HL-60/S4 treated with phorbol 12-myristate 13-acetate at 8.2 ng/mL for 4 days and 3 days (cell line): ENCODE measurements around the gene BCO2.

Source experiments
- in situ Hi-C: fragments of 300-500 bp; cut with MboI; formaldehyde crosslinking; loops from 2 replicates; pipeline ENCODE4 v1.15.0; 2022; ENCODE audit warnings: low sequenced_read_pairs

BCO2 gene

DNA sequence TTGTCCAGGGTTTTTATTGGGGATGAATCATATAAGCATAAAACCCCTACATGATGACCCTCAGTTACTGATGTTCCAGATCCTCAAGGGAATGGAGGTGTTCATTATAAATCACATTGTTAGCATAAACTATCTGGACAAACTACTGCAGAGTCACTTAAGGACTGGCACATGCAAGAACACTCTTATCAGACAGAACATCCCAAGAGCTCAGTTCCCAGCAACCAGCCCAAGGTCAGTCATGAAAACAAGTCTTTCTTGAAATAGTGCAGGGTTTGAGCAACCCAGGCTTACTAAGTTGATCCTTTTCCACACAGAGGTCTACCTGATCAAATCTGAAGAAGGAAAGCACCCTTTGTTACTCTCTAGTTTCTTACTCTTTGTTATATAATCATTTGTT lies 37.4 kb downstream of the BCO2 start:
- in situ Hi-C loops, result no loop called here

DNA sequence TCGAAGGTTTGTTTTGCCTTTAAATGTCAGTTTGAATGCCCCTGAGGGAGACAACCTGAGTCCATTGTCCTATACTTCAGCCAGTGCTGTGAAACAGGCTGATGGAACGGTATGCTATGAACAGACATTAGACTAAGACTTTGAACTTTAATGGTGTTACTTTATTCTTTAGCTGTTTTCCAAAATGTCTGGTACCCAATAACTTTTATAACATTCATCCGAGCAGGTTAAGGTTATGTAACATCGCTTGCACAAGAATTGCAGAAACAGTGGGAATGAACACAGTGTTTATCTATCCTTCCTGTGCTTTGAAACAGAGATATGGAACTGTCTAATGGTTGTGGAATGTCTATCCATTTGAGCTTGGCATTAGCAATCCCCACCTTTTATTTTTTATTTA lies 38.4 kb downstream of the BCO2 start:
- in situ Hi-C loops, result no loop called here

DNA sequence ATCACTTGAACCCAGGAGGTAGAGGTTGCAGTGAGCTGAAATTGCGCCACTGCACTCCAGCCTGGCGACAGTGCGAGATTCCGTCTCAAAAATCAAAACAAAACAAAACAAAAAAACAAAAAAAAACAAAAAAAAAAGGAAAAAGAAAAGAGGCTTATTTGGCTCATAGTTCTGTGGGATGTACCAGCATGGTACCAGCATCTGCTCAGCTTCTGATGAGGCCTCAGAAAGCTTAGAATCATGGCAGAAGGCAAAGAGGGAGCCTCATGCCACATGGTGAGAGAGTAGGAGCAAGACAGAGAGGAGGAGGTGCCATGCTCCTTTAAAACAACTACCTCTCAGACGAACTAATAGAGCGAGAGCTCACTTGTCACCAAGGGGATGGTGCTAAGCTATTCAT lies 40.3 kb downstream of the BCO2 start:
- in situ Hi-C loops, result no loop called here

- in situ Hi-C loops, result no loop called here
Observed at GRCh38 chr11:112216561-112217105, 41.3 kb downstream of the BCO2 start.

- in situ Hi-C loops, result no loop called here
Observed at GRCh38 chr11:112219476-112220232, 44.3 kb downstream of the BCO2 start.

DNA sequence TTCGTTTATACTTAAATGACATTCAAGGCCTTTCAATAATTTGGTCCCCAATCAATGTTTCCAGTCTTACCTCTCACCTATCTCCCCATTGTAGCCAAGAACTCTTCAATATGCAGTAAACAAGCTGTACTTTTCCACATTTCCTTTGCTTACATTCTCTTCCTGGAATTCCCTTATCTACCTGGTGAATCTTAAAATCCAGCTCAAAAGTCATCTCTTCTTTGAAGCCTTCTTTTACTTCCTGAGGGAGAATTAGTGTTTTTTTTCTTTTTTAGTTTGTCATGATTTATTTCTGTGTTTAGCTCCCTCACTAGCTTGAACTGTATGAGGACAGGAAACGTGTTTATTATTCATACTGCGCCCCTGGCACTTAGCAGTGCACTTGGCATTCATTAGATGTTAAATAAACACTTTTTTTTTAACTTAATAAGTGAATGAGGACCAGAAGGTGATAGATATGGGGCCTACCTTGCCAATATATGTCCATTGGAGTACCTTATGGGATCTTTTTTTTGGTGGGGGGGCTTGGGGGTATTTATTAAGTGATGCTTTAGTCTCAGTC lies 46.0 kb downstream of the BCO2 start:
- in situ Hi-C loops, result no loop called here

GRCh38 chr11:112222303-112222702 lies 47.0 kb downstream of the BCO2 start:
- in situ Hi-C loops, result no loop called here

DNA sequence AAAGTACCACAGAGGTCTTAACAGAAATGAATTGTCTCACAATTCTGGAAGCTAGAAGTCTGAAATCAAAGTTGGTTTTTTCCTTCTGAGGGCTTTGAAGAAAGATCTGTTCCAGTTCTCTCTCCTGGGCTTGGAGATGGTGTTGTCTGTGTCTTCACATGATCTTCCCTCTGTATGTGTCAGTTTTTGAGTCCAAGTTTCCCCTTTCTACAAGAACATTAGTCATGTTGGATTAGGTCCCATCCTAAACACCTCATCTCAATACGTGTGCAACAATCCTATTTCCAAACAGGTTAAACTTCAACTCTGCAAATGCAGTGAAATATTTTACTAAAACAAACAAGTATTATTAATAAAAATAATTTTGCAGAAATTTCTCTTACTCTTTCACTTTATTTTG lies 47.8 kb downstream of the BCO2 start:
- in situ Hi-C loops, result no loop called here

GRCh38 chr11:112223754-112224532 lies 48.6 kb downstream of the BCO2 start:
- in situ Hi-C loops, result no loop called here

- in situ Hi-C loops, result no loop called here
Observed at GRCh38 chr11:112225753-112226061, 50.4 kb downstream of the BCO2 start.

DNA sequence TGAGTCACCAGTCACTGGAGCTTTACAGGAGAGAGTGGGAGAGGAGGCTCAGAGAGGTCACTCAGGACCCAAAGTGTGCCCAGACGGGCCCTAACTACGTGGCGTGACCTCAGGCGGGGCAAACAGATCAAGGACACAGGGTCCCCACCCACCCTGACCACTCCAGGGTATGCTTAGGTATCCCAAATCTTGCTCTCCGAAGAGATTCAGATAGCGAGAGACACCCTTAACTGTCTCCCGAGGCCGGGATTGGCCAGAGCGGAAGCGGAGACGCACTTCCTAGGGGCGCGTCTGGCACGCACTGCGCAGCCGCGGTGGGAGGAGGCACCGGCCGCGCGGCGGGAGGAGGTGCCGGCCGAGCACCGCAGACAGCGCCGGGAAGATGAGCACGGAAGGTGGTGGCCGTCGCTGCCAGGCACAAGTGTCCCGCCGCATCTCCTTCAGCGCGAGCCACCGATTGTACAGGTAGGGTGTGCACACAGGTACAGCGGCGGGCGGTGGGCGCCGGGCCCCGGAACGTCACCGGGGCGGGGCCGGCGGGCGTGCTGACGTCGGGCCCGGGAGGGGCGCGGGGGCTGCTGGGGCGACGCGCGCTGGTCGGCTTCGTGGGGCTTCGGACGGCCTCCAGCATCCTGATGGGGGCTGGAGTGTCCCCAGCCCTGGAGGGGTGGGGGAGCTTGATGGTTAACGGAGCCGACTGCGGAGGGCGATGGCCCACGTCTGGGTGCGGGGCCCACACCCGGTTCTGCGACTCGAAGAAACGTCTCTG lies 50.9 kb downstream of the BCO2 start, which contains the start of gene PTS:
PTS (plus strand) TSS at position 367 of the 769 bp plus-strand sequence; CDS start at position 383, 16 bp downstream.
- in situ Hi-C loops, result no loop called here

DNA sequence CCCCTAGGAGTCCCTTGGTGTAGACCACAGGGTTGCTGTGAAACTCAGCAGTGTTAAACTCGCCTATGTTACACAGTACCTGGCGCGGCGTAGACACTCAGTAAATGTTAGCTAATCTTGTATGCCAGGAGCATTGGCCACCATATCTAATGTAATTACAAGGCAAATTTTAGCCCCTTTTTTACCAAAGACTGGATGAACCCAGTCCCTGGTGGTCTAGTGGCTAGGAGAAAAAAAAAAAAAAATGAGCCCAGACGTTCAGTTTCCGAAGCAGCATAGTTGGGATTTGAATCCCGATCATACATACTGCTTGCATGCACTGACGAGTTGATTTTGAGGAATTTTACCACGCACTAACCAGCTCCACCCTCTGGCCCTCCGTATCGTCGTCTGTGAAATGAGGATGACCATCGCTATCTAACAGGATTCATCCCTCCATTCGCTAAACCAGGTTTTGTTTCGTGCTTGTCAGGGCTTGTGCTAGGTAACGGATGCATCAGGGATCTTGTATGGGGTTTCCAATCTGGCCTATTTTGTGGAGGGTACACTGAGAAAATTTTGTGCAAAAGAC lies 51.6 kb downstream of the BCO2 start:
- in situ Hi-C loops, result no loop called here

DNA sequence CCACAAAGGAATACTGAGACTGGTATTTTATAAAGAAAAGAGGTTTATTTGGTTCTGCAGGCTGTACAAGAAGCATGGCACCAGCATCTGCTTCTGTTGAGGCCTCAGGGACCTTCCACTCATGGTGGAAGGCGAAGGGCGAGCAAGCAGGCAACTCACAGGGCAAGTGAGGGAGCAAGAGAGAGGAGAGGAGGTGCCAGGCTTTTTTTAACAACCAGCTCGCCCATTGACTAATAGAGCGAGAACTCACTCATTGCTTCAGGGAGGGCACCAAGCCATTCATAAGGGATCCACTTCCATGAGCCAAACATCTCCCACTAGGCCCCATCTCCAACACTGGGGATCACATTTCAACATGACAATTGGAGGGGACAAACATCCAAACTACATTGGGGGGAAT lies 52.2 kb downstream of the BCO2 start:
- in situ Hi-C loops, result no loop called here

DNA sequence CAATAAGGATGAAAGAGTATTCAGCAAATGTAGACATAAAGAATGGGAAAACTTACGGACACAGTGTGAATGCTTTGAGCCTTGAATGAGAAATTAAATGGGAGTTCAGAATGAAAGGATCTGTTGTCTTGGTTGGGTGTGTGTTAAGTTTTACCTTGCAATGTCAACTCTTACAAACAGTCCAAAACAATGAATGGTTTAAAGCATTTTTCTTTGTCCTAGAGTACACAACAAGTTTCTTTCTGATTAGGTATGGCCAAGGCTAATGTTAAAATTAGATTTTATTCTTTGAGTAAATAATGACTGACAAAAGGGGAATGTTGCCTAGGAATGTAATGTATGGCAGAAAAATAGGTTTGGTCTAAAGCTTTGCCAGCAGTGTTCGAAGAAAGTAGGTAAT lies 53.4 kb downstream of the BCO2 start:
- in situ Hi-C loops, result no loop called here

DNA sequence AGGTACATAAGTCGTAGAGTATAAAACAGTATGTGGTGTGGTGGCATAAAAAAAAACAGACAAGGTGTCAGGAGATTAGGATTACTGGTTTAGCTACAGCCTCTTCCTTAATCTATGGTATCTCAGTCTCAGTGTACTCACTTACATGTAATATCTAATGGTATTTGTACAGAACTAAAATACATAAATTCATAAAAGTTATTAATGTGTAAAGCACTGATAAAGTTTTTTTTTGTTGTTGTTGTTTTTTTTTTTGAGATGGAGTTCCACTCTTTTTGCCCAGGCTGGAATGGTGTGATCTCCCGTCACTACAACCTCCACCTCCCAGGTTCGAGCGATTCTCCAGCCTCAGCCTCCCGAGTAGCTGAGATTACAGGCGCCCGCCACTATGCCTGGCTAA lies 53.8 kb downstream of the BCO2 start:
- in situ Hi-C loops, result no loop called here

GRCh38 chr11:112229746-112230433 lies 54.6 kb downstream of the BCO2 start:
- in situ Hi-C loops, result no loop called here

DNA sequence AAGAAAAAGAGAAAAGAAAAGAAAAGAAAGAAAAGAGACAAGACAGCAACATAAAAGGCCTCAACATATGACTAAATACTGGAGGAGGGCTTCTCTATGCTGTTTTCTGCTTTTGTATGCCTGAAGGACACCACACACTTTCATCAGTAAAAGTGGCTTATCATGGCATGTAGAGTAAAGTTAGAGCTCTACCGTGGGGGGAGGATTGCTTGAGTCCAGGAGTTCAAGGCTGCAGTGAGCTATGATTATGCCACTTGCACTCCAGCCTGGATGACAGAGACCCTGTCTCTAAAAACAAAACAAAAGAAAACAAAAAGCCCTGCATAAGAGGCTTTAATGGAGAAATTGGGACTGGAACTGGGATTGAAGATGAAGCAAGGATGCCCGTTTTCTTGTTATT lies 56.6 kb downstream of the BCO2 start:
- in situ Hi-C loops, result no loop called here

DNA sequence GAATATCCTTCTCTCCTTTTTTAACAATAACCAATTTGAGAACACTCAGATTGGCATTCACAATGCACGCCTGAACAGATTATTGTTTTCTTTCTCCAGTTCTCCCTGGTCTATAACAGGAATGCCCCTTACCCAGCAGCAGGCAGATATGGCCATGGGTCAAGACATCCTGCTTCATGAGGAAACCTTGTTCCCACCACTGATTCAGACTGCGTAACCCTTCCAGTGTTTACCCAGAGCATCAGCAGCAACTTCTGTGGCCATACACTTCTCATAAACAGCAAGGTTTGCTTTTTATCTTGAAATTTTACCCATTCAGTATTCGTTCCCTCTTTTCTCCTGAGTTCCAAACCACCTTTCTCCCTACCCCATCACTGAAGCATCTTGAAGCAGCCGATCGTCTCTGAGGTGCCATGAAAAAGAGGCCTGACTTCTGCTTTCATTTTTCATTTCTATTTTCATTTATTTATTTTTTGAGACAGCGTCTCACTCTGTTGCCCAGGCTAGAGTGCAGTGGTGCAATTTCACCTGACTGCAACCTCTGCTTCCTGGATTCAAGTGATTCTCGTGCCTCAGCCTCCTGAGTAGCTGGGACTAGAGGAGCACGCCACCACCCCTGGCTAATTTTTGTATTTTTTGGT lies 60.6 kb downstream of the BCO2 start:
- in situ Hi-C loops, result no loop called here

GRCh38 chr11:112237451-112237850 lies 62.1 kb downstream of the BCO2 start:
- in situ Hi-C loops, result no loop called here

- in situ Hi-C loops, result no loop called here
Observed at GRCh38 chr11:112238041-112238440, 62.7 kb downstream of the BCO2 start.
